ENCODE results near the gene ZNF549.

Gene ZNF549

GRCh38 chr19:57557659-57558058, 30.5 kb downstream of the ZNF549 start:
- Histone ChIP-seq H2AFZ (ENCODE audit: low read depth, low read length, severe bottlenecking) (no peak overlapping the region), H3K27ac (ENCODE audit: low read depth, low read length) (no peak overlapping the region), H3K36me3 (ENCODE audit: low read length) (peaks cover 5% of the 10 kb centered on the region; the same call in 1 of the 2 replicates), H3K9me3 (ENCODE audit: insufficient read depth, low read length) (peaks cover 18% of the 10 kb centered on the region; the same call in 1 of the 2 replicates), H3K4me3 (ENCODE audit: insufficient read depth, low read length, poor library complexity, severe bottlenecking) (no peak overlapping the region), H3K79me2 (ENCODE audit: insufficient read depth, low read length) (peaks cover 6% of the 10 kb centered on the region; the same call in 1 of the 2 replicates), H3K27me3 (ENCODE audit: low read length) (no peaks in the 10 kb centered on the region), H3K9ac (ENCODE audit: low read length) (no peak overlapping the region), H3K4me2 (ENCODE audit: low read depth, low read length, poor library complexity, severe bottlenecking) (no peak overlapping the region), H3K9me2 (replicated peaks; ENCODE audit: insufficient read depth, low read length) (no peaks in the 10 kb centered on the region), H3F3A (ENCODE audit: insufficient read depth) (no peaks in the 10 kb centered on the region), H4K20me1 (ENCODE audit: low read depth, low read length) (no peaks in the 10 kb centered on the region)
- no peak for TF ChIP-seq CTCF (IDR thresholded peaks at IDR 0.05; ENCODE audit: insufficient read depth, low read length, poor library complexity, severe bottlenecking)
- TF ChIP-seq EZH2phosphoT487 (conservative IDR thresholded peaks at IDR 0.05; ENCODE audit: low read length): no peak

- TF ChIP-seq CTCF (IDR thresholded peaks at IDR 0.05; ENCODE audit: insufficient read depth, low read length, poor library complexity, severe bottlenecking) (no peak), EZH2phosphoT487 (conservative IDR thresholded peaks at IDR 0.05; ENCODE audit: low read length) (no peak)
- H3K4me3 ChIP-seq (ENCODE audit: insufficient read depth, low read length, poor library complexity, severe bottlenecking): peak overlapping the region; percentile 62
- H3K36me3 ChIP-seq (ENCODE audit: low read length): peaks cover 5% of the 10 kb centered on the region; the same call in 1 of the 2 replicates
- peaks cover 6% of the 10 kb centered on the region; the same call in 1 of the 2 replicates for H3K79me2 ChIP-seq (ENCODE audit: insufficient read depth, low read length)
- peaks cover 23% of the 10 kb centered on the region; the same call in 1 of the 2 replicates for H3K9me3 ChIP-seq (ENCODE audit: insufficient read depth, low read length)
- H4K20me1 ChIP-seq (ENCODE audit: low read depth, low read length): no peaks in the 10 kb centered on the region
- no peak overlapping the region for H3K27ac ChIP-seq (ENCODE audit: low read depth, low read length)
- no peaks in the 10 kb centered on the region for H3K27me3 ChIP-seq (ENCODE audit: low read length)
- no peaks in the 10 kb centered on the region for H3K9me2 ChIP-seq (replicated peaks; ENCODE audit: insufficient read depth, low read length)
- no peak overlapping the region for H2AFZ ChIP-seq (ENCODE audit: low read depth, low read length, severe bottlenecking)
- no peaks in the 10 kb centered on the region for H3F3A ChIP-seq (ENCODE audit: insufficient read depth)
- peak overlapping the region; percentile 73 for H3K9ac ChIP-seq (ENCODE audit: low read length)
- peak overlapping the region; percentile 67 for H3K4me2 ChIP-seq (ENCODE audit: low read depth, low read length, poor library complexity, severe bottlenecking)
Measured at GRCh38 chr19:57558525-57558924, 31.4 kb downstream of the ZNF549 start.

- peak overlapping the region; percentile 62 for H3K4me3 ChIP-seq (ENCODE audit: insufficient read depth, low read length, poor library complexity, severe bottlenecking)
- H3K79me2 ChIP-seq (ENCODE audit: insufficient read depth, low read length): peaks cover 6% of the 10 kb centered on the region; the same call in 1 of the 2 replicates
- peak overlapping the region; percentile 67 for H3K4me2 ChIP-seq (ENCODE audit: low read depth, low read length, poor library complexity, severe bottlenecking)
- H3K27me3 ChIP-seq (ENCODE audit: low read length): no peaks in the 10 kb centered on the region
- H2AFZ ChIP-seq (ENCODE audit: low read depth, low read length, severe bottlenecking): peak overlapping the region; percentile 77
- H3K9me3 ChIP-seq (ENCODE audit: insufficient read depth, low read length): peaks cover 23% of the 10 kb centered on the region; the same call in 1 of the 2 replicates
- TF ChIP-seq CTCF (IDR thresholded peaks at IDR 0.05; ENCODE audit: insufficient read depth, low read length, poor library complexity, severe bottlenecking): no peak
- no peak for TF ChIP-seq EZH2phosphoT487 (conservative IDR thresholded peaks at IDR 0.05; ENCODE audit: low read length)
- peak overlapping the region; percentile 73 for H3K9ac ChIP-seq (ENCODE audit: low read length)
- H3F3A ChIP-seq (ENCODE audit: insufficient read depth): no peaks in the 10 kb centered on the region
- H3K36me3 ChIP-seq (ENCODE audit: low read length): peaks cover 5% of the 10 kb centered on the region; the same call in 1 of the 2 replicates
- no peak overlapping the region for H3K27ac ChIP-seq (ENCODE audit: low read depth, low read length)
- H4K20me1 ChIP-seq (ENCODE audit: low read depth, low read length): no peaks in the 10 kb centered on the region
- no peaks in the 10 kb centered on the region for H3K9me2 ChIP-seq (replicated peaks; ENCODE audit: insufficient read depth, low read length)
Measured at GRCh38 chr19:57559008-57559403, 31.9 kb downstream of the ZNF549 start.
